Measurements from ENCODE around the gene LAMP5.

- no peak for TF ChIP-seq POLR2A (IDR thresholded peaks at IDR 0.05; ENCODE audit: low read length)
- TF ChIP-seq GATA1 (IDR thresholded peaks at IDR 0.05; ENCODE audit: low read depth, low read length), result no peak
These were observed 7.4 kb upstream of the LAMP5 start for GRCh38 chr20:9506964-9507369.

Data from erythroblast (primary cell).